ENCODE data around the gene EIF3I.

EIF3I gene

DNA sequence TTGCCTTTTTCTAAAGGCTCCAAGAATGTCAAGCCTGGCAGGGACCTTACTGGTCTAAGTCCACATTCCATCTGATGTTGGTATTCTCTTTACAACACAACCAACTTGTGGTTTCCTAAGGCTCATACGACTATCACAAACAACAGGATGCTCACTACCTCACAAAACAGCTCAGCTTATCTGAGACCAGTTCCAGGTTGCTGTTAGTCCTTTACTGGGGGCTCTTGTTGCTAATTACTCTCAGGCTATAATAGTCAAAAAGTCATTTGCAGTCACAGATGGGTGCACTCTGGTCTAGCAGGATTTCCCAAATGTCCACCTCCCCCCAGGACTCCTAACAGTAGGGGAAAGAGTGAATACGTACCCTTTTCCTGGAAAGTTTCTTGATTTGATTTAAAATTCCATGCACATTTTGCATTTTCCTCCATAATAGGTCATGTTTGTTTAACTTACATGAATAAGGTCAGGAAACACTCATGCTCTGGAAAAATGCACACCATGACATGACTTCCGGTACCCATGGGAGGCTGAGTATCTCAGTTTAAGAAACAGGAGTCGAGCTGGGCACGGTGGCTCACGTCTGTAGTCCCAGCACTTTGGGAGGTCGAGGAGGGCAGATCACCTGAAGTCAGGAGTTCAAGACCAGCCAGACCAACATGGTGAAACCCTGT is 44.8 kb downstream of the EIF3I start:
- no peak for DNase-seq

DNA sequence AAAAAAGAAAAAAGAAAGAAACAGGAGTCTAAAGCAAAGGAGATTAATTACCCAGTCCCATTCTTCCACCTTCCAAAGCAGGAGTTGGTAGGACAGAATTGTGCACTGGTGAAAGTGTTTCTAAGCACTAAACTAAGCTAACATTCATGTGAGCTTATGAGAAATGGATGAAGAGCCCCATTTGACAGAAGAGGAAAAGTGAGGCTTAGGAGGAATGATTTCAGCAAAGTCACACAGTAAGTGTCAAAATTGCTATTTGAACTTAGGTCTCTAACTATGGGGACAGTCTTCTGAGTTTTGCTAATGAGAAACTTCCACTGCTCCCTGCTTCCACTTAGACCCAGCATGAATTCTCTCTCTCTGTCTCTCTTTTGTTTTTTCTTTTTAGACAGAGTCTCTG is 47.5 kb downstream of the EIF3I start:
- no peak for DNase-seq

DNA sequence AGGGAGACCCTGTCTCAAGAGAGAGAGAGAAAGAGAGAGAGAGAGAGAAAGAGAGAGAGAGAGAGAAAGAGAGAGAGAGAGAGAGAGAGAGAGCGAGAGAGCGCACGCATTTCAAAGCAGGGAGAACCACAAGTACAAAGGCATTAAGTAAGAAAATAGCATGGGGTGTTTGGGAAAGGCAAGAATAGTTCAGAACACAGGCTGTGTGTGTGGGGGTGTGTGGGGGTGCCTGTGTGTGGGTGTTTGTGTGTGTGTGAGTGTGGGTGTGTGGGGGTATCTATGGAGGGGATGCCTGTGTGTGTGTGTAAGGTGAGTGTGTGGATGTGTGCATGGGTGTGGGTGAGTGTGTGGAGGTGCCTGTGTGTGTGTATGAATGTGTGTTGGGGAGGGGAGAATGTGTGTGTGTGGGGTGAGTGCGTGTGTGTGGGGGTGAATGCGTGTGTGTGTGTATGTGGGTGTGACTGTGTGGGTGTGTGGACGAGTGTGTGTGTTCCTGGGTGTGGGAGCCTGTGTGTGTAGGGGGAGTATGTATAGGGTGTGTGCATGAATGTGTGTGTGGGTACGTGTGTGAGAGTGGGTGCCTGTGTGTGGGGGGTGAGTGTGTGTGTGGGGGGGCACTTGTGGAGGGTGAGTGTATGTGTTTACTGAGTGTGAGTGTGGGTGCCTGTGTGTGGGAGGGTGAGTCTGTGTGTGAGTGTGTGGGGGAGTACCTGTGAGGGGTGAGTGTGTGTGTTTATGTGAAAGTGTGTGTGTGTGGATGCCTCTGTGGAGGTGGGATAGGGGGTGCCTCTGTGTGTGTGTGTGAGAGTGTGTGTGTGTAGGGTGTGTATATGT is 50.6 kb downstream of the EIF3I start:
- DNase-seq = no peak

DNA sequence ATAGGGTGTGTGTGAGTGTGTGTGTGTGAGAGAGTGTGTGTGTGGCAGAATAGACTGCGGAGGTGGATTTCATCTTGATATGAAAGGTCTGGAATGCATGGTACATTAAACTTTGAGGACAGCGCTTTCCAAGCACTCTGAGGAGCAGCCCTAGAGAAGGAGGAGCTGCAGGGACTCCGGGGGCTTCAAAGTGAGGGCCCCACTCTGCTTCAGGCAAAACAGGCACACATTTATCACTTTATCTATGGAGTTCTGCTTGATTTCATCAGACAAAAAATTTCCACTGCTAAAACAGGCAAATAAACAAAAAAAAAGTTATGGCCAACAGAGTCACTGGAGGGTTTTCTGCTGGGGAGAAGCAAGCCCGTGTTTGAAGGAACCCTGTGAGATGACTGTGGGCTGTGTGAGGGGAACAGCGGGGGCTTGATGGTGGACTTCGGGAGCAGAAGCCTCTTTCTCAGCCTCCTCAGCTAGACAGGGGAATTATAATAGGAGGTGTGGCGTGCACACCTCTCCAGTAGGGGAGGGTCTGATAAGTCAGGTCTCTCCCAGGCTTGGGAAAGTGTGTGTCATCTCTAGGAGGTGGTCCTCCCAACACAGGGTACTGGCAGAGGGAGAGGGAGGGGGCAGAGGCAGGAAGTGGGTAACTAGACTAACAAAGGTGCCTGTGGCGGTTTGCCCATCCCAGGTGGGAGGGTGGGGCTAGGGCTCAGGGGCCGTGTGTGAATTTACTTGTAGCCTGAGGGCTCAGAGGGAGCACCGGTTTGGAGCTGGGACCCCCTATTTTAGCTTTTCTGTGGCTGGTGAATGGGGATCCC is 51.4 kb downstream of the EIF3I start:
- peak; percentile 48 for DNase-seq

DNA sequence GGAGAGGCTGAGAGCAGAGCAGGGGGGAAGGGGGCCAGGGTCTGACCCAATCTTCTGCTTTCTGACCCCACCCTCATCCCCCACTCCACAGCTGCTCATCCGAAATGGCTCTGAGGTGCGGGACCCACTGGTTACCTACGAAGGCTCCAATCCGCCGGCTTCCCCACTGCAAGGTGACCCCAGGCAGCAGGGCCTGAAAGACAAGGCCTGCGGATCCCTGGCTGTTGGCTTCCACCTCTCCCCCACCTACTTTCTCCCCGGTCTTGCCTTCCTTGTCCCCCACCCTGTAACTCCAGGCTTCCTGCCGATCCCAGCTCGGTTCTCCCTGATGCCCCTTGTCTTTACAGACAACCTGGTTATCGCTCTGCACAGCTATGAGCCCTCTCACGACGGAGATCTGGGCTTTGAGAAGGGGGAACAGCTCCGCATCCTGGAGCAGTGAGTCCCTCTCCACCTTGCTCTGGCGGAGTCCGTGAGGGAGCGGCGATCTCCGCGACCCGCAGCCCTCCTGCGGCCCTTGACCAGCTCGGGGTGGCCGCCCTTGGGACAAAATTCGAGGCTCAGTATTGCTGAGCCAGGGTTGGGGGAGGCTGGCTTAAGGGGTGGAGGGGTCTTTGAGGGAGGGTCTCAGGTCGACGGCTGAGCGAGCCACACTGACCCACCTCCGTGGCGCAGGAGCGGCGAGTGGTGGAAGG is 52.6 kb downstream of the EIF3I start:
- no peak for DNase-seq

DNA sequence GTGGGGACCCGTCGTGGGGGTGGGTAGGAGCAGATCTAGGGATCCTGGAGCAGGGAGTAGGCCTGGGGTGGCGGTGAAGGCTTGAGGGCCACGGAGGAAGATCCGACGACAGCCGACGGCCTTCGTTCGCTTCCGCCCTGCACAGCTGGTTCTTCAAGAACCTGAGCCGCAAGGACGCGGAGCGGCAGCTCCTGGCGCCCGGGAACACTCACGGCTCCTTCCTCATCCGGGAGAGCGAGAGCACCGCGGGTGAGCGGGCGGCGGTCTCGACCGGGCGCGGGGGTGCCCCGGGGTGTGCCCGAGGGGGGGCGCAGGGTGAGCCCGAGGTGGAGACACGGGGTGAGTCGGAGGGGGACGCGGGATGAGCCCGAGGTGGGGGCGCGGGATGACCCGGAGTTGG is 53.2 kb downstream of the EIF3I start:
- no peak for DNase-seq

DNA sequence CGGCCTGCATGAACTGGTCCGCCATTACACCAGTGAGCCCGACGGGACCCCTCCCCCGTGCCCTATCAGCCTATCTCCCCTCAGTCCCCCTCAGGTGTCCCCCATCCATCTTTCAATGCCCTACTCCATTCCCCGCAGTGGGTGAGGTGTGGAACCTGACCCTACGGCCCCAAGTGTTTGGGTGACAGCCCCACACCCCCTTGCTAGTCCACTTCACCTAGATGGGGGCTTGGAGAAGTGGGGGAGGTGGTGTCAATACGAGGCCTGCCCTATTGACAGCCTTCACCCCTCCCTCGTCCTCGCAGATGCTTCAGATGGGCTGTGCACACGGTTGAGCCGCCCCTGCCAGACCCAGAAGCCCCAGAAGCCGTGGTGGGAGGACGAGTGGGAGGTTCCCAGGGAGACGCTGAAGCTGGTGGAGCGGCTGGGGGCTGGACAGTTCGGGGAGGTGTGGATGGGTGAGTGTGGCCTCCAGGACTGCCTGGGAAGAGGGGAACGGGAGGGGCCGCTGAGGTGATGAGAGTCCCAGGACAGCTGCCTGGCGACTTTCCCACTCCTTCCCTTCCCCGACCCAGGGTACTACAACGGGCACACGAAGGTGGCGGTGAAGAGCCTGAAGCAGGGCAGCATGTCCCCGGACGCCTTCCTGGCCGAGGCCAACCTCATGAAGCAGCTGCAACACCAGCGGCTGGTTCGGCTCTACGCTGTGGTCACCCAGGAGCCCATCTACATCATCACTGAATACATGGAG is 54.0 kb downstream of the EIF3I start:
- DNase-seq = no peak
